Naive thymus-derived CD4-positive, alpha-beta T cell (primary cell): ENCODE measurements around the gene GPS1. TPM values are rescaled to one million over a fixed set of nuclear protein-coding genes. Genes with fewer than 3 reads are reported as not detected.

Experiments used
- ATAC-seq: fragments of 150-1000 bp; cut with Tn5 transposase; 2 replicates; pipeline ENCODE4 v1.10.0; 2021; ENCODE audit warnings: mild to moderate bottlenecking, moderate library complexity
- CTCF ChIA-PET: fragments of 350-600 bp; sonication (Branson Sonifier 250); formaldehyde crosslinking; loops from one replicate; lab custom pipeline; 2021; ENCODE audit warnings: antibody characterized with exemption; lab: Charles Lee
- POLR2A ChIA-PET: fragments of 350-600 bp; sonication (Branson Sonifier 250); formaldehyde crosslinking; loops from one replicate; lab custom pipeline; 2021; ENCODE audit warnings: antibody characterized with exemption, inconsistent platforms; lab: Charles Lee
- DNase-seq, 9 donors: peaks; one replicate each; pipeline versions ENCODE4 v3.0.0 to v3.0.0-alpha.2; 2020 to 2022; ENCODE audit warnings: mixed read lengths in 1 of 9
- H3K27ac ChIP-seq: one replicate; pipeline ENCODE4 v1.7.0; 2013; ENCODE audit warnings: mild to moderate bottlenecking, low read depth, low read length, moderate library complexity
- H3K27me3 ChIP-seq, 2 donors: one replicate each; pipeline ENCODE4 v1.7.0; 2013; ENCODE audit warnings: low read length in 2 of 2, mild to moderate bottlenecking in 2 of 2, moderate library complexity in 2 of 2; ENCODE audit not compliant: control insufficient read depth in 2 of 2, insufficient read depth in 2 of 2
- H3K36me3 ChIP-seq, 3 experiments: 1 replicate in 2 of 3; 2 replicates in 1 of 3; pipeline ENCODE4 v1.7.0; 2013; ENCODE audit warnings: low read length in 3 of 3, mild to moderate bottlenecking in 3 of 3, moderate library complexity in 1 of 3; ENCODE audit not compliant: insufficient read depth in 3 of 3, control insufficient read depth in 2 of 3
- H3K4me1 ChIP-seq, 2 donors: one replicate each; pipeline ENCODE4 v1.7.0; 2013; ENCODE audit warnings: low read length in 2 of 2, mild to moderate bottlenecking in 2 of 2, moderate library complexity in 1 of 2; ENCODE audit not compliant: control insufficient read depth in 2 of 2, insufficient read depth in 2 of 2
- H3K4me3 ChIP-seq: 2 replicates; pipeline ENCODE4 v1.7.0; 2013; ENCODE audit warnings: mild to moderate bottlenecking, low read length
- H3K9me3 ChIP-seq, 3 experiments: 1 replicate in 2 of 3; 2 replicates in 1 of 3; pipeline ENCODE4 v1.7.0; 2013; ENCODE audit warnings: low read length in 3 of 3; ENCODE audit not compliant: control insufficient read depth in 2 of 3
- H3K27ac Mint-ChIP-seq, 9 donors: one replicate each; pipeline ENCODE4 v1.8.0; 2020 to 2022; ENCODE audit warnings: mixed read lengths in 9 of 9, mild to moderate bottlenecking in 8 of 9, moderate library complexity in 5 of 9, inconsistent platforms in 2 of 9
- H3K27me3 Mint-ChIP-seq, 5 donors: one replicate each; pipeline ENCODE4 v1.8.0; 2021 to 2022; ENCODE audit warnings: mixed read lengths in 5 of 5, mild to moderate bottlenecking in 1 of 5
- H3K36me3 Mint-ChIP-seq, 5 donors: one replicate each; pipeline ENCODE4 v1.8.0; 2020 to 2022; ENCODE audit warnings: mixed read lengths in 5 of 5, mild to moderate bottlenecking in 3 of 5, inconsistent platforms in 1 of 5
- H3K4me1 Mint-ChIP-seq, 7 donors: one replicate each; pipeline ENCODE4 v1.8.0; 2020 to 2022; ENCODE audit warnings: mixed read lengths in 7 of 7, mild to moderate bottlenecking in 3 of 7, inconsistent platforms in 1 of 7
- H3K4me3 Mint-ChIP-seq, 10 donors: one replicate each; pipeline ENCODE4 v1.8.0; 2020 to 2022; ENCODE audit warnings: mild to moderate bottlenecking in 10 of 10, mixed read lengths in 10 of 10, moderate library complexity in 6 of 10, inconsistent platforms in 2 of 10
- H3K9me3 Mint-ChIP-seq, 11 donors: one replicate each; pipeline ENCODE4 v1.8.0; 2020 to 2022; ENCODE audit warnings: mixed read lengths in 11 of 11, mild to moderate bottlenecking in 4 of 11, inconsistent platforms in 1 of 11, moderate library complexity in 1 of 11
- intact Hi-C, 2 donors: fragments of 100-400 bp; cut with micrococcal nuclease; formaldehyde crosslinking; loops; one replicate each; pipeline ENCODE4 v1.15.1; 2023
- polyA plus RNA-seq, 2 donors: library from polyadenylated mRNA; unstranded; fragments of 300-500 nt; fragmentation: Illumina TruSeq; gene quantifications; one replicate each; pipeline ENCODE4 v1.2.3, GENCODE V29; 2021
- total RNA-seq, 6 experiments: library from RNA in 5 of 6; stranded (reverse) in 5 of 6; gene quantifications; 1 replicate in 5 of 6; 2 replicates in 1 of 6; pipeline ENCODE4 v1.2.3 and lab custom pipeline; 2021 to 2026

The GPS1 gene
- total and polyA plus RNA-seq, 7 experiments from 2014 or later: 68.3 to 124 (median 82.6) TPM

GRCh38 chr17:82021900-82022309 is 29.8 kb upstream of the GPS1 start:
- Histone ChIP-seq H3K27me3 (no peaks in the 10 kb centered on the region), H3K27ac (peak overlapping the region; percentile 65), H3K4me1 (peaks cover 16 to 29% of the 10 kb centered on the region in 2 donors), H3K9me3 (no peaks in the 10 kb centered on the region), H3K4me3 (peak overlapping the region; percentile 71), H3K36me3 (peaks cover 0 to 25% (median 0%) of the 10 kb centered on the region in 3 experiments)
- Mint-ChIP-seq H3K4me3 (peak overlapping the region; percentile 80 to 91 (median 84)), H3K27ac (peak overlapping the region in 4 of 9 donors; percentile 64 to 78 (median 70)), H3K4me1 (peaks cover 0 to 28% (median 22%) of the 10 kb centered on the region in 7 donors), H3K36me3 (peaks cover 0 to 2% (median 0%) of the 10 kb centered on the region in 5 donors), H3K9me3 (no peaks in the 10 kb centered on the region), H3K27me3 (no peaks in the 10 kb centered on the region)
- DNase-seq: no peak
- POLR2A ChIA-PET: interaction anchor here (0.9 to 4.6 kb wide), 8 partner anchors 16 to 96 kb away, joined by 3 to 29 read pairs (median 6); partner anchors contain the start of genes DCXR, DUS1L and NOTUM
- no peak for ATAC-seq
- CTCF ChIA-PET: interaction anchor here (1.2 to 6.1 kb wide), 4 partner anchors 43 to 68 kb away, joined by 3 to 122 read pairs (median 10); partner anchors contain the start of gene NOTUM
- intact Hi-C loops: loop anchor here (1.0 to 5.0 kb wide), 8 partner anchors 53 to 731 kb away; partner anchors contain the start of genes MCRIP1 (in 2 of the 2), ALYREF (in 1 of the 2), ANAPC11 (in 1 of the 2) and HEXD (in 1 of the 2)

GRCh38 chr17:82022310-82022980 is 29.3 kb upstream of the GPS1 start, which contains the start of gene CENPX:
CENPX (minus strand) TSS chr17:82022878; CDS start chr17:82022861, 17 bp downstream.
- ChIA-PET POLR2A (interaction anchor here (0.6 to 4.6 kb wide), 12 partner anchors 15 to 207 kb away, joined by 3 to 29 read pairs (median 5); partner anchors contain the start of genes DCXR, DUS1L, NOTUM and SLC16A3), CTCF (interaction anchor here (0.9 to 6.1 kb wide), 5 partner anchors 15 to 69 kb away, joined by 3 to 122 read pairs (median 4); partner anchors contain the start of genes DCXR and NOTUM)

GRCh38 chr17:82022981-82023446 is 28.7 kb upstream of the GPS1 start, which contains the start of gene LRRC45:
LRRC45 (plus strand) TSS chr17:82023305; CDS start chr17:82023644, 339 bp downstream.
- H3K27ac ChIP-seq: peak within 1 kb of the TSS; percentile 65
- H3K27me3 ChIP-seq: no peaks in the 10 kb centered on the region
- H3K36me3 ChIP-seq: peaks cover 0 to 21% (median 0%) of the 10 kb centered on the region in 3 experiments
- DNase-seq (peak; percentile 97 to 100 (median 100)), ATAC-seq (peak; percentile 97)
- peaks cover 7 to 28% (median 22%) of the 10 kb centered on the region in 7 donors for H3K4me1 Mint-ChIP-seq
- H3K4me1 ChIP-seq: peaks cover 16 to 29% of the 10 kb centered on the region in 2 donors
- peaks cover 0 to 2% (median 0%) of the 10 kb centered on the region in 5 donors for H3K36me3 Mint-ChIP-seq
- no peaks in the 10 kb centered on the region for H3K9me3 Mint-ChIP-seq
- H3K4me3 Mint-ChIP-seq: peak within 1 kb of the TSS; percentile 80 to 91 (median 84)
- H3K27ac Mint-ChIP-seq: peak within 1 kb of the TSS in 7 of 9 donors; percentile 41 to 88 (median 66)
- CTCF ChIA-PET: interaction anchor here (0.9 to 6.1 kb wide), 5 partner anchors 14 to 70 kb away, joined by 3 to 122 read pairs (median 4); partner anchors contain the start of genes DCXR and NOTUM
- no peaks in the 10 kb centered on the region for H3K9me3 ChIP-seq
- no peaks in the 10 kb centered on the region for H3K27me3 Mint-ChIP-seq
- POLR2A ChIA-PET: interaction anchor here (1.0 to 4.6 kb wide), 7 partner anchors 24 to 178 kb away, joined by 3 to 29 read pairs (median 5); partner anchors contain the start of genes DUS1L and NOTUM
- intact Hi-C loops: loop anchor here (1.0 to 5.0 kb wide), 16 partner anchors 14 to 730 kb away; partner anchors contain the start of genes ASPSCR1 (in 2 of the 2), DCXR (in 2 of the 2), HEXD (in 2 of the 2) and MCRIP1 (in 2 of the 2)
- peak within 1 kb of the TSS; percentile 71 for H3K4me3 ChIP-seq

More at GRCh38 chr17:82022310-82022980, 29.3 kb upstream of the GPS1 start, which contains the start of gene CENPX:
- Mint-ChIP-seq H3K36me3 (peaks cover 0 to 2% (median 0%) of the 10 kb centered on the region in 5 donors), H3K4me3 (peak within 1 kb of the TSS; percentile 80 to 91 (median 84)), H3K27ac (peak within 1 kb of the TSS in 6 of 9 donors; percentile 64 to 88 (median 76)), H3K4me1 (peaks cover 5 to 28% (median 22%) of the 10 kb centered on the region in 7 donors), H3K27me3 (no peaks in the 10 kb centered on the region), H3K9me3 (no peaks in the 10 kb centered on the region)
- Histone ChIP-seq H3K4me1 (peaks cover 16 to 29% of the 10 kb centered on the region in 2 donors), H3K27ac (peak within 1 kb of the TSS; percentile 65), H3K27me3 (no peaks in the 10 kb centered on the region), H3K36me3 (peaks cover 0 to 23% (median 0%) of the 10 kb centered on the region in 3 experiments), H3K4me3 (peak within 1 kb of the TSS; percentile 71), H3K9me3 (no peaks in the 10 kb centered on the region)
- no peak for ATAC-seq
- intact Hi-C loops: loop anchor here (1.0 to 5.0 kb wide), 7 partner anchors 54 to 730 kb away; partner anchors contain the start of genes MCRIP1 (in 2 of the 2), ALYREF (in 1 of the 2), ANAPC11 (in 1 of the 2) and HEXD (in 1 of the 2)
- DNase-seq: no peak

- Mint-ChIP-seq H3K27ac (peak overlapping the region in 1 of 9 donors; percentile 43), H3K27me3 (no peaks in the 10 kb centered on the region), H3K4me1 (peaks cover 7 to 28% (median 22%) of the 10 kb centered on the region in 7 donors), H3K9me3 (no peaks in the 10 kb centered on the region), H3K4me3 (peak overlapping the region; percentile 72 to 89 (median 83)), H3K36me3 (peaks cover 0 to 2% (median 0%) of the 10 kb centered on the region in 5 donors)
- ATAC-seq: no peak
- DNase-seq: peak in 2 of 9 donors; percentile 23 to 25
- Histone ChIP-seq H3K9me3 (no peaks in the 10 kb centered on the region), H3K27ac (peak overlapping the region; percentile 3), H3K4me3 (peak overlapping the region; percentile 68), H3K36me3 (peaks cover 0 to 15% (median 0%) of the 10 kb centered on the region in 3 experiments), H3K4me1 (peaks cover 16 to 29% of the 10 kb centered on the region in 2 donors), H3K27me3 (no peaks in the 10 kb centered on the region)
- intact Hi-C loops: loop anchor here (1.0 to 5.0 kb wide), 15 partner anchors 14 to 729 kb away; partner anchors contain the start of genes ASPSCR1 (in 2 of the 2), DCXR (in 2 of the 2), HEXD (in 2 of the 2) and MCRIP1 (in 2 of the 2)
- CTCF ChIA-PET: interaction anchor here (1.0 to 6.1 kb wide), 2 partner anchors 14 to 62 kb away, joined by 3 to 122 read pairs; partner anchors contain the start of genes DCXR and NOTUM
- POLR2A ChIA-PET: interaction anchor here (0.9 to 4.6 kb wide), 6 partner anchors 56 to 177 kb away, joined by 3 to 29 read pairs (median 4); partner anchors contain the start of gene NOTUM
Measured at GRCh38 chr17:82023447-82024241, 28.1 kb upstream of the GPS1 start.

- Mint-ChIP-seq H3K27ac (no peak overlapping the region), H3K9me3 (no peaks in the 10 kb centered on the region), H3K36me3 (peaks cover 0 to 6% (median 0%) of the 10 kb centered on the region in 5 donors), H3K4me3 (peak overlapping the region in 2 of 10 donors; percentile 9 to 84), H3K4me1 (peaks cover 7 to 32% (median 26%) of the 10 kb centered on the region in 7 donors), H3K27me3 (no peaks in the 10 kb centered on the region)
- H3K9me3 ChIP-seq: no peaks in the 10 kb centered on the region
- intact Hi-C loops: loop anchor here (5.0 kb wide), 4 partner anchors 113 to 392 kb away; partner anchors contain the start of genes MCRIP1 (in 2 of the 2), HEXD (in 1 of the 2), OGFOD3 (in 1 of the 2) and PCYT2 (in 1 of the 2)
- peaks cover 0 to 11% (median 0%) of the 10 kb centered on the region in 3 experiments for H3K36me3 ChIP-seq
- POLR2A ChIA-PET: no interaction called here
- ATAC-seq (no peak), DNase-seq (no peak)
- no peak overlapping the region for H3K4me3 ChIP-seq
- CTCF ChIA-PET: no interaction called here
- H3K27ac ChIP-seq: no peak overlapping the region
- H3K27me3 ChIP-seq: no peaks in the 10 kb centered on the region
- H3K4me1 ChIP-seq: peaks cover 17 to 34% of the 10 kb centered on the region in 2 donors
Measured at GRCh38 chr17:82024859-82025258, 26.8 kb upstream of the GPS1 start.
